Endothelial cell of umbilical vein (primary cell): Measurements from ENCODE around the gene TSPAN5. TPM values are rescaled to one million over a fixed set of nuclear protein-coding genes. Genes with fewer than 3 reads are reported as not detected.

Source experiments
- BruUV-seq: library from RNA; stranded (reverse); fragments of 400-500 nt; replicated peaks from 2 replicates; lab custom pipeline; 2021; lab: Mats Ljungman, UMichigan
- CTCF ChIA-PET: fragments of 300-600, 350-600 bp; sonication (Branson Sonifier 250); formaldehyde crosslinking; loops from one replicate; lab custom pipeline; 2021; ENCODE audit warnings: antibody characterized with exemption, inconsistent platforms; lab: Charles Lee
- POLR2A ChIA-PET: fragments of 300-600, 350-600 bp; sonication (Branson Sonifier 250); formaldehyde crosslinking; loops from one replicate; lab custom pipeline; 2021; ENCODE audit warnings: antibody characterized with exemption, inconsistent platforms; lab: Charles Lee
- DNase-seq: peaks from one replicate; pipeline ENCODE4 v3.0.0-alpha.2; 2011; ENCODE audit warnings: low read depth, low spot score
- FAIRE-seq: peaks from 2 replicates; lab custom pipeline; 2011; peaks lifted over from hg19 to GRCh38; lab: Jason Lieb, UNC
- H2AFZ ChIP-seq: 2 replicates; pipeline ENCODE4 v1.6.0; 2012; ENCODE audit warnings: low read depth, low read length, control low read depth, inconsistent platforms
- H3K27ac ChIP-seq: 2 replicates; pipeline ENCODE4 v1.5.1; 2011; ENCODE audit warnings: low read depth, mild to moderate bottlenecking, control low read depth, low read length, moderate library complexity; ENCODE audit not compliant: insufficient read depth
- H3K27me3 ChIP-seq, 2 experiments: 2 replicates each; pipeline versions ENCODE4 v1.6.0 to v1.6.1; 2011; ENCODE audit warnings: low read length in 2 of 2, mixed read lengths in 1 of 2; ENCODE audit not compliant: control insufficient read depth in 2 of 2, insufficient read depth in 2 of 2
- H3K36me3 ChIP-seq, 2 experiments: 2 replicates in 1 of 2; 3 replicates in 1 of 2; pipeline ENCODE4 v1.5.1; 2011; ENCODE audit warnings: low read length in 2 of 2, mild to moderate bottlenecking in 1 of 2, moderate library complexity in 1 of 2; ENCODE audit not compliant: control insufficient read depth in 2 of 2, insufficient read depth in 2 of 2; ENCODE audit errors: extremely low read depth in 1 of 2
- H3K4me1 ChIP-seq: 3 replicates; pipeline ENCODE4 v1.5.1; 2011; ENCODE audit warnings: mild to moderate bottlenecking, low read length; ENCODE audit not compliant: control insufficient read depth, insufficient read depth; ENCODE audit errors: extremely low read depth
- H3K4me2 ChIP-seq: 2 replicates; pipeline ENCODE4 v1.6.1; 2011; ENCODE audit warnings: low read length, control low read depth, mixed read lengths; ENCODE audit not compliant: insufficient read depth
- H3K4me3 ChIP-seq, 3 experiments: fragments of 200-600 bp in 1 of 3; sonication (generic), shearing (Covaris generic) in 1 of 3; replicated peaks in 1 of 3; 2 replicates each; pipeline ENCODE4 v1.5.1; 2011 to 2016; ENCODE audit warnings: control low read depth in 3 of 3, low read length in 3 of 3, mild to moderate bottlenecking in 2 of 3, inconsistent platforms in 1 of 3, low read depth in 1 of 3, moderate library complexity in 1 of 3; ENCODE audit not compliant: insufficient read depth in 1 of 3
- H3K79me2 ChIP-seq: 2 replicates; pipeline ENCODE4 v1.6.0; 2012; ENCODE audit warnings: low read length, inconsistent platforms; ENCODE audit not compliant: control insufficient read depth, insufficient read depth
- H3K9ac ChIP-seq: replicated peaks from 2 replicates; pipeline ENCODE3; 2011; ENCODE audit warnings: low read length, control low read depth; ENCODE audit not compliant: insufficient read depth; ENCODE audit errors: extremely low read depth
- H3K9me1 ChIP-seq: replicated peaks from 3 replicates; pipeline ENCODE4 v1.6.0; 2011; ENCODE audit warnings: mild to moderate bottlenecking, low read length; ENCODE audit not compliant: control insufficient read depth, insufficient read depth; ENCODE audit errors: extremely low read depth
- H3K9me3 ChIP-seq: replicated peaks from 2 replicates; pipeline ENCODE4 v1.5.1; 2012; ENCODE audit warnings: low read length, inconsistent platforms; ENCODE audit not compliant: control insufficient read depth, insufficient read depth
- H4K20me1 ChIP-seq: replicated peaks from 2 replicates; pipeline ENCODE3; 2011; ENCODE audit warnings: mild to moderate bottlenecking, low read length; ENCODE audit not compliant: control insufficient read depth, insufficient read depth; ENCODE audit errors: extremely low read depth
- EZH2 ChIP-seq: IDR thresholded peaks from 2 replicates; pipeline ENCODE4 v1.6.1; 2012; ENCODE audit warnings: borderline replicate concordance, low read depth, mild to moderate bottlenecking, moderate library complexity, low read length, inconsistent platforms; ENCODE audit not compliant: severe bottlenecking
- FOS ChIP-seq: IDR thresholded peaks from 2 replicates; pipeline ENCODE4 v1.6.1; 2011; ENCODE audit warnings: mild to moderate bottlenecking, low read length, moderate library complexity, borderline replicate concordance; ENCODE audit not compliant: insufficient read depth
- GATA2 ChIP-seq: IDR thresholded peaks from 2 replicates; pipeline ENCODE4 v1.7.0; 2011; ENCODE audit warnings: low read depth, mild to moderate bottlenecking, moderate library complexity, mixed read lengths, low read length; ENCODE audit not compliant: insufficient read length, insufficient read depth
- JUN ChIP-seq: IDR thresholded peaks from 2 replicates; pipeline ENCODE4 v1.6.1; 2011; ENCODE audit warnings: borderline replicate concordance, low read depth; ENCODE audit not compliant: insufficient read length, insufficient read depth
- MYC ChIP-seq: IDR thresholded peaks from one replicate; pipeline ENCODE4 v1.6.1; 2011; ENCODE audit warnings: mild to moderate bottlenecking, low read depth, low read length
- POLR2A ChIP-seq: IDR thresholded peaks from 2 replicates; pipeline ENCODE4 v1.6.1; 2012; ENCODE audit warnings: low read depth, mild to moderate bottlenecking, control low read depth, low read length
- POLR2AphosphoS5 ChIP-seq: IDR thresholded peaks from 2 replicates; pipeline ENCODE4 v1.6.1; 2012; ENCODE audit warnings: low read depth, mild to moderate bottlenecking, control low read depth, low read length, moderate library complexity; ENCODE audit not compliant: insufficient read depth
- dilution Hi-C: fragments of 300-500 bp; cut with MboI; formaldehyde crosslinking; loops from one replicate; pipeline ENCODE4 v1.15.0; 2019; ENCODE audit warnings: low sequenced_read_pairs; ENCODE audit not compliant: extremely low pct_ligation_motif_present
- intact Hi-C: fragments of 100-400 bp; cut with micrococcal nuclease; formaldehyde crosslinking; loops from one replicate; pipeline ENCODE4 v1.10.0; 2022
- polyA plus RNA-seq, 4 experiments: library from polyadenylated mRNA; depleted of rRNA in 3 of 4; stranded (reverse) in 3 of 4; unstranded in 1 of 4; fragments of >200 nt; gene quantifications; 2 replicates each; pipeline versions ENCODE4 v1.2.1 to v1.2.3, GENCODE V29; 2011 to 2012; ENCODE audit warnings: missing spikeins in 1 of 4
- total RNA-seq: library from RNA; stranded (reverse); gene quantifications from 2 replicates; pipeline ENCODE4 v1.2.3, GENCODE V29; 2021
- TF ChIP-seq, protein P1 (sequence below): IDR thresholded peaks from 2 replicates; pipeline ENCODE4 v1.6.1; 2011; ENCODE audit not compliant: insufficient read depth, insufficient read length
- TF ChIP-seq, protein P2 (sequence below), 2 donors: IDR thresholded peaks; 1 replicate in 1 of 2; 2 replicates in 1 of 2; pipeline ENCODE4 v1.5.1; 2011; ENCODE audit warnings: low read length in 2 of 2, mild to moderate bottlenecking in 2 of 2, moderate library complexity in 2 of 2, control low read depth in 1 of 2, inconsistent platforms in 1 of 2, low read depth in 1 of 2; ENCODE audit not compliant: insufficient read depth in 1 of 2; ENCODE audit errors: extremely low read depth in 1 of 2

Gene TSPAN5
- total and polyA plus RNA-seq, 2 donors (not counting 3 experiments of a cell fraction or from before 2014, with no cell fraction given), result 45.1 to 50.2 TPM

- Histone ChIP-seq H3K9me3 (no peaks in the 10 kb centered on the region), H3K4me1 (peaks cover 22% of the 10 kb centered on the region), H3K27ac (no peak overlapping the region), H3K4me2 (no peak overlapping the region), H3K27me3 (no peaks in the 10 kb centered on the region), H3K9ac (no peak overlapping the region), H3K9me1 (no peaks in the 10 kb centered on the region), H3K36me3 (no peaks in the 10 kb centered on the region), H4K20me1 (no peaks in the 10 kb centered on the region), H3K79me2 (no peaks in the 10 kb centered on the region), H2AFZ (no peak overlapping the region), H3K4me3 (no peak overlapping the region)
- ChIA-PET POLR2A (no interaction called here), CTCF (interaction anchor here (0.7 to 1.5 kb wide), 4 partner anchors 12 to 36 kb away, joined by 3 to 6 read pairs (median 4); no protein-coding TSS in a partner anchor)
- BruUV-seq, result no TSS peak
- TF ChIP-seq FOS (no peak), EZH2 (no peak), JUN (no peak), POLR2A (no peak), GATA2 (no peak), POLR2AphosphoS5 (no peak), MYC (no peak)
- TF ChIP-seq, protein P1, sequence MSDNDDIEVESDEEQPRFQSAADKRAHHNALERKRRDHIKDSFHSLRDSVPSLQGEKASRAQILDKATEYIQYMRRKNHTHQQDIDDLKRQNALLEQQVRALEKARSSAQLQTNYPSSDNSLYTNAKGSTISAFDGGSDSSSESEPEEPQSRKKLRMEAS, result no peak
- TF ChIP-seq, protein P2, sequence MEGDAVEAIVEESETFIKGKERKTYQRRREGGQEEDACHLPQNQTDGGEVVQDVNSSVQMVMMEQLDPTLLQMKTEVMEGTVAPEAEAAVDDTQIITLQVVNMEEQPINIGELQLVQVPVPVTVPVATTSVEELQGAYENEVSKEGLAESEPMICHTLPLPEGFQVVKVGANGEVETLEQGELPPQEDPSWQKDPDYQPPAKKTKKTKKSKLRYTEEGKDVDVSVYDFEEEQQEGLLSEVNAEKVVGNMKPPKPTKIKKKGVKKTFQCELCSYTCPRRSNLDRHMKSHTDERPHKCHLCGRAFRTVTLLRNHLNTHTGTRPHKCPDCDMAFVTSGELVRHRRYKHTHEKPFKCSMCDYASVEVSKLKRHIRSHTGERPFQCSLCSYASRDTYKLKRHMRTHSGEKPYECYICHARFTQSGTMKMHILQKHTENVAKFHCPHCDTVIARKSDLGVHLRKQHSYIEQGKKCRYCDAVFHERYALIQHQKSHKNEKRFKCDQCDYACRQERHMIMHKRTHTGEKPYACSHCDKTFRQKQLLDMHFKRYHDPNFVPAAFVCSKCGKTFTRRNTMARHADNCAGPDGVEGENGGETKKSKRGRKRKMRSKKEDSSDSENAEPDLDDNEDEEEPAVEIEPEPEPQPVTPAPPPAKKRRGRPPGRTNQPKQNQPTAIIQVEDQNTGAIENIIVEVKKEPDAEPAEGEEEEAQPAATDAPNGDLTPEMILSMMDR (IDR thresholded peaks at IDR 0.05; ENCODE audit: extremely low read depth in 1 of 2, insufficient read depth in 1 of 2, low read depth in 1 of 2, low read length in 2 of 2), result no peak
- DNase-seq (no peak), FAIRE-seq (no peak)
- dilution Hi-C loops (no loop called here), intact Hi-C loops (no loop called here)
These were observed 172.5 kb downstream of the TSPAN5 start for GRCh38 chr4:98485816-98486345.
